Body of pancreas (tissue), 4 donors: ENCODE measurements around the gene GPBP1. TPM values are rescaled to one million over a fixed set of nuclear protein-coding genes. Genes with fewer than 3 reads are reported as not detected.
A peak's percentile ranks its signal among the peaks of the same experiment; 100 is the strongest.

Experiments used
- ATAC-seq: fragments of 150-250 bp; one replicate; pipeline ENCODE4 v1.9.1; 2016
- DNase-seq, 4 donors: peaks; one replicate each; pipeline ENCODE4 v3.0.0-alpha.2; 2019
- H3K27ac ChIP-seq, 4 donors: fragments of 200-600 bp; sonication (generic); 1 replicate in 3 of 4; 2 replicates in 1 of 4; pipeline versions ENCODE4 v1.5.1 to v1.6.1; 2016 to 2019; ENCODE audit warnings: mild to moderate bottlenecking in 1 of 4, mixed read lengths in 1 of 4, moderate library complexity in 1 of 4
- H3K27me3 ChIP-seq, 2 donors: fragments of 200-600 bp; sonication (generic); one replicate each; pipeline ENCODE4 v1.6.0; 2016; ENCODE audit warnings: mild to moderate bottlenecking in 1 of 2
- H3K36me3 ChIP-seq, 2 donors: fragments of 200-600 bp; sonication (generic); replicated peaks in 1 of 2; 2 replicates each; pipeline ENCODE4 v1.5.1; 2016; ENCODE audit warnings: low read depth in 2 of 2; ENCODE audit not compliant: insufficient read depth in 1 of 2
- H3K4me1 ChIP-seq: fragments of 200-600 bp; sonication (generic); one replicate; pipeline ENCODE4 v1.6.0; 2016
- H3K4me3 ChIP-seq, 2 donors: fragments of 200-600 bp; sonication (generic); 1 replicate in 1 of 2; 2 replicates in 1 of 2; pipeline ENCODE4 v1.5.1; 2016 to 2019
- H3K9me3 ChIP-seq, 3 donors: fragments of 200-600 bp; sonication (generic); 1 replicate in 2 of 3; 2 replicates in 1 of 3; pipeline ENCODE4 v1.5.1; 2016
- POLR2A ChIP-seq, 3 donors: fragments of 450-650 bp; IDR thresholded peaks; one replicate each; pipeline ENCODE4 v1.6.1; 2016; ENCODE audit warnings: antibody characterized with exemption in 3 of 3, mild to moderate bottlenecking in 2 of 3
- WGBS, 2 donors: methylation state at CpG; one replicate each; pipeline ENCODE4 v1.1.5; 2017; 5-methylcytosine and 5-hydroxymethylcytosine counted together
- intact Hi-C: fragments of 100-400 bp; cut with DNase I; formaldehyde crosslinking; loops from one replicate; pipeline ENCODE4 v1.15.1; 2023
- total RNA-seq, 2 donors: library from RNA; depleted of rRNA; stranded (reverse); fragments of >200 nt; gene quantifications; one replicate each; pipeline ENCODE4 v1.1.0, GENCODE V29; 2016
- TF ChIP-seq, protein P1 (sequence below), 7 experiments: fragments of 450-650 bp in 4 of 7; fragments of 200-600 bp in 3 of 7; sonication (generic) in 3 of 7; IDR thresholded peaks; one replicate each; pipeline ENCODE4 v1.5.1; 2016 to 2019; ENCODE audit warnings: antibody characterized with exemption in 7 of 7

GPBP1 gene, protein sequence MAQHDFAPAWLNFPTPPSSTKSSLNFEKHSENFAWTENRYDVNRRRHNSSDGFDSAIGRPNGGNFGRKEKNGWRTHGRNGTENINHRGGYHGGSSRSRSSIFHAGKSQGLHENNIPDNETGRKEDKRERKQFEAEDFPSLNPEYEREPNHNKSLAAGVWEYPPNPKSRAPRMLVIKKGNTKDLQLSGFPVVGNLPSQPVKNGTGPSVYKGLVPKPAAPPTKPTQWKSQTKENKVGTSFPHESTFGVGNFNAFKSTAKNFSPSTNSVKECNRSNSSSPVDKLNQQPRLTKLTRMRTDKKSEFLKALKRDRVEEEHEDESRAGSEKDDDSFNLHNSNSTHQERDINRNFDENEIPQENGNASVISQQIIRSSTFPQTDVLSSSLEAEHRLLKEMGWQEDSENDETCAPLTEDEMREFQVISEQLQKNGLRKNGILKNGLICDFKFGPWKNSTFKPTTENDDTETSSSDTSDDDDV
- total RNA-seq: 10 to 100 TPM; 53.2 to 67.2 TPM

GRCh38 chr5:57173319-57174127 is at the start of gene GPBP1:
Gene GPBP1, plus strand, starts transcription at chr5:57174059. Its CDS starts 40,072 bp downstream, at chr5:57214131.
- no peaks in the 10 kb centered on the region for H3K27me3 ChIP-seq
- ATAC-seq (peak; percentile 92), DNase-seq (peak; percentile 99)
- intact Hi-C loops: no loop called here
- peaks cover 29% of the 10 kb centered on the region for H3K4me1 ChIP-seq
- H3K36me3 ChIP-seq: no peaks in the 10 kb centered on the region
- peak within 1 kb of the TSS; percentile 85 to 96 for H3K4me3 ChIP-seq
- H3K27ac ChIP-seq: peak within 1 kb of the TSS; percentile 98 to 100 (median 100)
- no peaks in the 10 kb centered on the region for H3K9me3 ChIP-seq
- 1% methylated on average over 28 to 60 of the region's 83 CpGs for WGBS, 2 donors
- TF ChIP-seq, protein P1, sequence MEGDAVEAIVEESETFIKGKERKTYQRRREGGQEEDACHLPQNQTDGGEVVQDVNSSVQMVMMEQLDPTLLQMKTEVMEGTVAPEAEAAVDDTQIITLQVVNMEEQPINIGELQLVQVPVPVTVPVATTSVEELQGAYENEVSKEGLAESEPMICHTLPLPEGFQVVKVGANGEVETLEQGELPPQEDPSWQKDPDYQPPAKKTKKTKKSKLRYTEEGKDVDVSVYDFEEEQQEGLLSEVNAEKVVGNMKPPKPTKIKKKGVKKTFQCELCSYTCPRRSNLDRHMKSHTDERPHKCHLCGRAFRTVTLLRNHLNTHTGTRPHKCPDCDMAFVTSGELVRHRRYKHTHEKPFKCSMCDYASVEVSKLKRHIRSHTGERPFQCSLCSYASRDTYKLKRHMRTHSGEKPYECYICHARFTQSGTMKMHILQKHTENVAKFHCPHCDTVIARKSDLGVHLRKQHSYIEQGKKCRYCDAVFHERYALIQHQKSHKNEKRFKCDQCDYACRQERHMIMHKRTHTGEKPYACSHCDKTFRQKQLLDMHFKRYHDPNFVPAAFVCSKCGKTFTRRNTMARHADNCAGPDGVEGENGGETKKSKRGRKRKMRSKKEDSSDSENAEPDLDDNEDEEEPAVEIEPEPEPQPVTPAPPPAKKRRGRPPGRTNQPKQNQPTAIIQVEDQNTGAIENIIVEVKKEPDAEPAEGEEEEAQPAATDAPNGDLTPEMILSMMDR (IDR thresholded peaks at IDR 0.05): peak in 2 of 7 experiments; percentile 7 to 17
- peak; percentile 73 to 82 (median 76) for TF ChIP-seq POLR2A (IDR thresholded peaks at IDR 0.05)

GRCh38 chr5:57128325-57128724 is 45.5 kb upstream of the GPBP1 start:
- ATAC-seq (peak; percentile 53), DNase-seq (peak in 3 of 4 donors; percentile 8 to 22 (median 13))
- Histone ChIP-seq H3K27me3 (no peaks in the 10 kb centered on the region), H3K27ac (no peak overlapping the region), H3K9me3 (no peaks in the 10 kb centered on the region), H3K4me1 (peaks cover 3% of the 10 kb centered on the region), H3K4me3 (no peak overlapping the region), H3K36me3 (no peaks in the 10 kb centered on the region)
- WGBS, 2 donors: 60 to 63% methylated on average over 3 of the region's 3 CpGs
- TF ChIP-seq, protein P1 (IDR thresholded peaks at IDR 0.05): no peak
- TF ChIP-seq POLR2A (IDR thresholded peaks at IDR 0.05): no peak
- intact Hi-C loops: no loop called here

- intact Hi-C loops: no loop called here
- 68 to 72% methylated on average over 2 of the region's 2 CpGs for WGBS, 2 donors
Measured at GRCh38 chr5:57133574-57133973, 40.3 kb upstream of the GPBP1 start.

GRCh38 chr5:57137401-57137800 is 36.5 kb upstream of the GPBP1 start:
- H3K4me1 ChIP-seq: no peaks in the 10 kb centered on the region
- intact Hi-C loops: no loop called here
- TF ChIP-seq, protein P1 (IDR thresholded peaks at IDR 0.05): no peak
- TF ChIP-seq POLR2A (IDR thresholded peaks at IDR 0.05): no peak
- H3K9me3 ChIP-seq: no peaks in the 10 kb centered on the region
- no peak overlapping the region for H3K27ac ChIP-seq
- H3K4me3 ChIP-seq: no peak overlapping the region
- ATAC-seq: no peak
- DNase-seq: no peak
- H3K27me3 ChIP-seq: no peaks in the 10 kb centered on the region
- H3K36me3 ChIP-seq: no peaks in the 10 kb centered on the region
- WGBS, 2 donors: 39 to 43% methylated on average over 2 of the region's 2 CpGs

More at GRCh38 chr5:57133574-57133973, 40.3 kb upstream of the GPBP1 start:
- Histone ChIP-seq H3K36me3 (no peaks in the 10 kb centered on the region), H3K27me3 (no peaks in the 10 kb centered on the region), H3K4me3 (no peak overlapping the region), H3K27ac (no peak overlapping the region), H3K9me3 (no peaks in the 10 kb centered on the region), H3K4me1 (no peaks in the 10 kb centered on the region)
- DNase-seq (no peak), ATAC-seq (no peak)
- TF ChIP-seq, protein P1 (IDR thresholded peaks at IDR 0.05): no peak
